Right lung (tissue), 5 donors: ENCODE data around the gene MAN1A2. TPM values are rescaled to one million over a fixed set of nuclear protein-coding genes. Genes with fewer than 3 reads are reported as not detected.

ENCODE experiments used
- DNase-seq, 2 donors: peaks; one replicate each; pipeline ENCODE4 v3.0.0-alpha.2; 2013
- polyA plus RNA-seq, 5 donors: library from polyadenylated mRNA; unstranded; fragments of 120-200 nt; gene quantifications; one replicate each; pipeline versions ENCODE4 v1.2.1 to v1.2.3, GENCODE V29; 2013; ENCODE audit warnings: inconsistent platforms in 1 of 5, low replicate concordance in 1 of 5; ENCODE audit not compliant: insufficient read length in 5 of 5, insufficient read depth in 1 of 5

MAN1A2 gene
- polyA plus RNA-seq, 5 donors: 21.7 to 36.0 (median 33.5) TPM

DNA sequence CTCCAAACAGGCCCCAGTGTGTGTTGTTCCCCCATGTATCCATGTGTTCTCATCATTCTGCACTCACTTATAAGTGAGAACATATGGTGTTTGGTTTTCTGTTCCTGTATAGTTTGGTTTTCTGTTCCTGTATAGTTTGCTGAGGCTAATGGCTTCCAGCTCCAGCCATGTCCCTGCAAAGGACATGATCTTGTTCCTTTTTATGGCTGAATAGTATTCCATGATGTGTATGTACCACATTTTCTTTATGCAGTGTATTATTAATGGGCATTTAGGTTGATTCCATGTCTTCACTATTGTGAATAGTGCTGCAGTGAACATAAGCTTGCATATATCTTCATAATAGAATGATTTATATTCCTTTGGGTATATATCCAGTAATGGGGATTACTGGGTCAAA lies 111.8 kb downstream of the MAN1A2 start:
- no peak for DNase-seq

DNA sequence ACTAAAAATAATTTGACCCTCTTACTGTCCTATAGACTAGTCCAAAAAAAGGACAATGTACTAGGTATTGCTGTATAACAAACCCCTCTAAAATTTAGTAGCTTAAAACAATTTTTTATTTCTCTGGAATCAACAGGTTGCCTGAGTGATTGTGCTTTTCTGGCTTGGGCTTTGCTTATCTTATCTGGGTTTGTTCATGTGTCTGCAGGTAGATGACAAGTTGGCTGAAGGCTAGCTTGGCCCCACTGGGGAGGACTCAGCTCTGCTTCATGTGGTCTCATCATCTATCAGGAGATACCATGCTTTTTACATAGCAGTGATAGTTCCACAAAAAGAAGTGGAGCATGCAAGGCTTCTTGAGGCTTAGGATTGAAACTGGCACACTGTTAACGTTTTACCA lies 114.2 kb downstream of the MAN1A2 start:
- no peak for DNase-seq

DNA sequence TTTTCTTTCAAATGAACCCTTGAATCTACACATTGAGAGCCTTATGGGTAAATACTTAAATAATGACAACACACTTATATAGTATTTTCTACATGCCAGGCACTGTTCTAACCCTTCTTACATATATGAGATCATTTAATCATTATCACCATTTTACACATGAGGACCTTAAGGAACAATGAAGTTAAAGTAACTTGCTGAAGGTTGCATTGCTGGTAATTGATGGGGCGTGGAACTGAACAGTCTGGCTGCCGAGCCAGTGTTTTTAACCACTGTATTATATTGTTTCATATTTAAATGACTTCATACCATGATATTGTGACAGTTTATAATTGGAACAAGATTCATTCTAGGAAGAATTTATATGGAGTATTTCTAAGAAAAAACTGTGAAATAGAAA lies 126.7 kb downstream of the MAN1A2 start:
- DNase-seq: no peak

DNA sequence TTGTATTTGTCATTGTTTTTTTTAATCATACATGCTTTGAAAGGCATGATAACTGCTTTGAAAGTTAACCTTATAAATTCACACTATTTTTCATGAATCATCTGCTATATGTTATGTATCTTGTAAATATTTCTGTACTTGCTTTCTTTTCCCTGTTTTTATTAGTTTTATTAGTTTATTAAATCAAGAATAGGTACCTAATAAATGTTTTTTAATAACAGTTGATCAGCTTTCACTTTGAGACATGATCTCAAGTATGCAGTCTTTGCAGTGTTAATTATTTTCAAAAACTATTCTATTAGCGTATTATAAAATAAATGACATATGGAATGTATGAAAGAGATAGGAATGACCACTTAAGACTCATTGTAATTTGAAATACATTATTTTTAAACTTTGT lies 127.8 kb downstream of the MAN1A2 start:
- DNase-seq: no peak

DNA sequence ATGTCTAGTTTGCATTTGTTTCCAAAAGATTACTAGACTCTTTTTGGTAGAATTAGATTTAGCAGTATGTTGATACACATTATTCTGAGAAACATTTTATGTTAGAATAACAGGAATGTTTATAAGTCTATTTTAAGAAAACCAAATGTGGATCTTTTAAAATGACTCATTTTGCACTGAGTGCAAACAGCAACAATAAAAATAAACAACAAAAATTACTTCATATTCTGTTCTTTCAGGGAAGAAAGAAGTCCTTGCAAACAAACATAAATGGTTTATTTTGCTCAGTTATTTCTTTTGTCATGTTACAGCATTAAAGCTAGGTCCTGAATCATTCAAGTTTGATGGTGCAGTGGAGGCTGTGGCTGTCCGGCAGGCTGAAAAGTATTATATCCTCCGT lies 131.8 kb downstream of the MAN1A2 start:
- DNase-seq: no peak

DNA sequence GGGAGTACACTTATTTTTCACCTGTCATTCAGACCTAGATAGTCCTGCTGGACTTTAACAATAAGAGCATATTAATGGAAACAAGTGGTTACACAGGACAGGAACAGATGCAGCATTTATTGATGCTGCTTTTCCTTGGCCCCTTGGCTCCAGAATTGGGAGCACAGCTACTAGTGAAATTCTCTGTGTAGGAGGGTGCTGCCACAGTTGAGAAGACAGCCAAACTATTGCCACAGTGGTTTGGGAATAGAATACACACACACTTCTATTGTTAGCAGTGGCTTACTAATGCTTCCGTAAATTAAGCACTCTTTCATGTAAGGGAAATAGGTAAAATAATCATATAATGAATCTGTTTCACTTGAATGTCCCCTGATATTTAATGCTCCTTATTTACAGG lies 133.3 kb downstream of the MAN1A2 start:
- DNase-seq: no peak

DNA sequence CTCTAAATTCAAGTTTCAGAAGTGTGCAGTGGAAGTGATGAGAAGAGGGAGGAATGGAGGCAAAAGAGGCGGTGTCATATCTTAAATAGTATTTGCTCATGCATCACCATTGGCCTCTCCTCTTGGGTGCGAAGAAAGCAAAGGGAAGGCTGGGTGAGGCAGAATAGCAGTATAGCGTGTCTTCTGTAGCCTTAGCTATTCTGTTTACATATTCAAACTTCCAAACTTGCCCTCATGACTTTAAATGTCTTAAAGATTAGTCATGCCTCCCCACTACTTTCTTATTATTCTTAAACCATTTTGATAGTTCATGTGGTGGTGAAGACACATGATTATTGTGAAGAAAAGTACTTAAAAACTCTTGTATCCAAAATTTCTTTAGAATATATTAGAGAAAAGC lies 134.0 kb downstream of the MAN1A2 start:
- DNase-seq: no peak

DNA sequence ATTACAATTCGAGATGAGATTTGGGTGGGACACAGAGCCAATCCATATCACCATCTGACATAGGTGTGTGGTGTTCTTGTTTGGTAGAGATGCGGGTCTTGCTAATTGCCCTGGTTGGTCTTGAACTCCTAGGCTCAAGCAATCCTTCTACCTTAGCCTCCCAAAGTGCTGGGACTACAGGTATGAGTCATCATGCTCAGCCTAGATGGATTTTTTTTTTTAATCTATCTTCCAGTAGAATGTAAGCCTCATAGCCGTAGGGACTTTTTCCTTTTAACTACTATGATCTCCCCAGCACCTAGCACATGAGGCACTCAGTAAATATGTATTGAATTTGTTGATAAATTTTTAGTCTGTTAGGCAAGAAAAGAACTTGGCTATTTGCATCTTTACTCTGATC lies 144.0 kb downstream of the MAN1A2 start:
- DNase-seq: no peak

DNA sequence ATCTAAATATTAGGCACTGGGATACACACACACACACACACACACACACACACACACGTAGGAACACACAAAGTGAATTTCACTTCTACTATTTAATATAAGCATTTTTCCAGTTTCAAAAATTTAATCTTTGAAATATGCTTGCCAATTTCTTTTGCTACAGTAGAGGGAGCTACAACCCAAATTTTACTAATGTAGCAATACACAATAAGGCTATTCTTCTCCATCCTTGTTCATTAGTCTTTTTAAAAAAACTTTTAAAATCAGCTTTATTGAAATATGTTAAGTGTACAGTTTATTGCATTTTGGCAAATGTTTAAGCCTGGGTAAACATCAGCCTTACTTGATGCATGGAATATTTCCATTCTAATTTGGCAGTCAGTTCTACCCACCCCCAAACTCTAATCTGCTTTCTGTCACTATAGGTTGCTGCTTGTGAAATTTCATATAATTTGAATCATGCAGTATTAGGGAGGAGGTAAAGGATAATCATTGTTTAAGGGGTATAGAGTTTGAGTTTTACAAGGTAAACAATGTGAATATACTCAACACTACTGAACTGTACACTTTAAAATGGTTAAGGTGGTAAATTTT lies 145.6 kb downstream of the MAN1A2 start:
- peak in 1 of 2 donors; percentile 23 for DNase-seq

DNA sequence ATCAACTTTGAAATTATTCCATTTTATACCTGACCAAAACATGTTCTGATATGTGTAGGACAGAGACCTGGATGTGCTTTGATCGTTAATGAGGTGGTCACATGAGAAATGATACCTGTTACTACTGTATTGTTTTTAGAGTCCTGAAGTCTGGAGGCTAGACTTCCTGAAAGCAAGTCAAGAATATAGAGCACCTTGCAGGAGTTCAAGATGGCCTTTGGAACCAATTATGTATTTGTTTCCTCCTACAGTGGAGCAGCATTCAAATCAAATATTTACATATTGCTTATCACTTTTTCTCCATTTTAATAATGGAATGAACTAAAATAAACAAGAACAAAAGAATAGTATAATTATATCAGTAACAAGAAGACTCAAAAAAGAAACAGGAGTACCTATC lies 155.9 kb downstream of the MAN1A2 start:
- DNase-seq: no peak

DNA sequence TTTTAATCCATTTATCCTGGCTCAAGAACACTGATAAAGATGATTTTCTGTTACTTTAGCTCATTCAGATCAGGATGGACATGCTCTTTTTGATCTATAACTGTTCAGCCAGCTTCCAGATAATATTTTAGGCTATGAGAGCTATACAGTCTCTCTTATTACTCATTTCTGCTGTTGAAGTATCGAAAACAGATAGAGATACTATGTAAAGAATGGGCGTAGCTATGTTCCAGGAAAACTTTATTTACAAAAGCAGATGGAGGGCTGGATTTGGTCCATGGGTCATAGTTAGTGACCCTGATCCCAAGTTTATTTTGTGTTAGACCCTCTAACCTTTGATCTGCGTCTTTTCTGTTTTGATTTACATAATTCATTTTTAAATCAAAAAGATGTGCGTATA lies 159.8 kb downstream of the MAN1A2 start:
- DNase-seq: no peak

DNA sequence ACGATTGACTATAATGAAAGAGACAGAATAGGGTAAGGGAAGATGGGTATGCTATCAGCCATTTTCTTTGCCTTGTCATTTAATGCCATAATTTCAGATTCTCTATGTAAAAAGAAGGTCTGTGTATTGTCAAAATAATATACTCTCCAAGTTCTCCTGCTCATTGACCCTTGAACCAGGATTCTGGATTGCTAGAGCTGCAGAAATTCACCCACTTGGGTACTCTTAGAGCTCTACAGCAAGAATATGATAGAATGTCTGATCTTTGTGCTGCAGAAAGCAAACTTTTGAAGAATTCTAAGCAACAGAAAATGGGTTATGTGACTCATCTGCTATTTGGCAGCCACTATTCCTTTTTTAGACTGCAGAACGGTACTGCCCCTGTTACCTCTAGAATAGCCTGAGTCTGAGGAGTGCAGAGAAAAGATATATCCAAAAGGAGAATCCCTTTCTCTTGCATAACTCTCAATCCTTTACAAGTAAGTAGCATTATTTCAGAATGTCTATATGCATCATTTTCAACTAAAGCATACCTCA lies 160.4 kb downstream of the MAN1A2 start:
- no peak for DNase-seq

DNA sequence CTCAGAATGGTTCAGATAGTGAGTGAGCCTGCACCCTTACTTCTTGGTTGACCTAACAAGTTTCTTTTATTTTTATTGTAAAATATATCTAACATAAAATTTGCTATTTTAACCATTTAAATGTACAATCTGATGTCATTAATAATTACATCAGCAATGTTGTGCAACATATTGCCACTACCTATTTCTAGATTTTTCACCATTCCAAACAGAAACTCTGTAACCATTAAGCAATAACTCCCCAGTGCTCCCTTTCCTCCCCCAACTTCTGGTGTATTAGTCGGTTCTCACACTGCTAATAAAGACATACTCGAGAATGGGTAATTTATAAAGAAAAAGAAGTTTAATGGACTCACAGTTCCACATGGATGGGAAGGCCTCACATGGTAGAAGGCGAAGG lies 162.4 kb downstream of the MAN1A2 start:
- no peak for DNase-seq

DNA sequence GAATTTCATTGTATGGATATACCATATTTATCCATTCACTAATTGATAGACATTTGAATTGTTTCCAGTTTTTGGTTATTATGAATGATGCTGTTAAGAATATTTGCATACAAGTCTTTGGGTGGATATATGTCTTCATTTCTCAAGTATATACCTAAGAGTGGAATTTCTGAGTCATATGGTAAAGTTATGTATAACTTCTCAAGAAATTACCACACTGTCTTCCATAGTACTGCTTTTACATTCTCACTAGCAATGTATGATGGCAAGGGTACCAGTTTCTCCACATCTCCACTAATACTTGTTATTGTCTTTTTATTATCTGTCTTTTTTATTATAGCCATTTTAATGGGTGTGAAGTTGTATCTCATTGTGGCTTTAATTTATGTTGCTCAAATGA lies 164.0 kb downstream of the MAN1A2 start:
- no peak for DNase-seq

DNA sequence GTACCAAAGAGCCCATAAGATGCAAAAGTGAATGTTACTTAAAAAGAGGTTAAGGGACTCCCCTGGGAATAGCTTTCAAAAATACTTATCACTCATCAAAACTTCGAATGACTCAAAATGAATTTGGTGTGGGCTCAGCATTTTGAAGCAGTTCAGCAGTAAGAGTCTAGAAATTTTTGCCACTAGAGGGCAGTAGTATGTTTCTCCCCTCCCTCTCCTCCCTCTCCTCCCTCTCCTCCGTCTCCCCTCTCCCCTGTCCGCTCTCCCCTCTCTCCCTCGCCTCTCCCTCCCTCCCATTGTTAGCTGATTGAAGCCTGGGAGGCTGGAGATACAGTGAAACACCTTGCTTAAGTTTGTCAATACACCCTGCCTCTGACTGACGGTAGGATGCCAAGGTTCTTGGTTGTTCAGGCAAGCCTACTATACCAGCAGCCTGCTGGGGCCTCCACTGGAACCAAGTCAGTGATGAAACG lies 167.8 kb downstream of the MAN1A2 start:
- peak; percentile 38 to 58 for DNase-seq

DNA sequence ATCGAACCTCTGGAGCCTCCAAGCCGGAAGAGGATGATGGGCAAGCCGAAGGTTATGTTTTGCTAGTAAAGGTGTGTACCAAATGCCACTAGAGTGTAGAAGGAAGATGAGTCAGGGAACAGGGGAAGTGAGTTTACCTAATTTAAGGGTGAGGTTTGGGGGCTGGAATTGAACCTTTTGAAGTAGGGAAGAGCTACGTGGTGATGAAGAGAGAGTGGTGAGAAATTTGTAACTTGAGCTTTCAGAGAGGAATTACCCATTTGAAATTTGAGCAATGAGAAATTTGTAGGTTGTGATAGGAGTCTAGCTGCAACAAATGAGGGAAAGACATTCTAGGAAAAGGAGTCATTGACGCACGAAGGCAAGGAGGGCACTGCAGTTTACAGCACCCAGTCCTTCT lies 168.6 kb downstream of the MAN1A2 start:
- no peak for DNase-seq

DNA sequence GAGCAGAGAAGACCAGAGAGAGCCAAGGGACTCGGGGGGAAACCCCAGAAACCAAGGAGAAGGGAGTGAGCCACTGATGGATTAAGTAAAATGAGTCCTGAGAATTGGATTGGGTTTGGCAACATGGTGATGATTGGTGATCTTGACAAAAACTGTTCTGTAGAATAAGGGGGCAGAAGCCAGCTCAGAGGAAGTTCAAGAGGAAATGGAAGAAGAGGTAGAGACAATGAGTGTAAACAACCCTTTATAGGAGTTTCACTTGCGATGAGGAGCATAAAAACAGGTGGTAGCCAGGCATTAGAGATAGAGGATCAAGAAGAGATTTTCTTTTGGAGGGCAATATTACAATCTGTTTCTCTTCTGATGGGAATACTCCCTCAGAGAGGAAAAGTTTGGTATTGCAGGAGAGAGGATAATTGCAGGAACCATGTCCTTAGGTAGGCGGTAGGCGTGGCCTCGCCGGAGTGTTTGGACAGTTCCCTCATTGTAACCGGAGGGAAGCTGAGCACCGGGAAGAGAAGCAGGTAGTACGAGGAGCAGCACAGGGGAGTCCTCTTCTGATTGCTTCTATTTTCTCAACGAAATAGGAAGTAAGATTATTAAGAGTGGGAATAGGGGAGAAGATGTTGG lies 170.2 kb downstream of the MAN1A2 start:
- peak in 1 of 2 donors; percentile 6 for DNase-seq

DNA sequence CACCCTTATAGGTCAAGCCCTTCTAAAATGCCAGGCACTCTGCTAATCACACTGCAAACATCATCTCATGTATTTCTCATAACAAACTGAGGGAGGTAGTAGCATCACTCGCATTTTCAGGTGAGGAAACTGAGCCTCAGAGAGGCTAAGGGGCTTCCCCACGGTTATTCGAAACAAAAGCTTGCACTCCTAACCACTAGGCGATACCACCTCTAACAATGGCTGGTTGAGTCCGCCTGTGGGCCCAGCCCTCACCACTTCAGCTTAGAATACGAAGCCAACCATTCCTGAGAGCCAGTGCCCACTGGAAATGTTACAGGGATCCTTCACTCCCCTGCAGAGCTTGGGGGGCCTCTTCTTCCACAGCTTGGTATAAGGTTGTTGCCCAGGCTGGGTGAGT lies 173.3 kb downstream of the MAN1A2 start:
- DNase-seq: no peak

DNA sequence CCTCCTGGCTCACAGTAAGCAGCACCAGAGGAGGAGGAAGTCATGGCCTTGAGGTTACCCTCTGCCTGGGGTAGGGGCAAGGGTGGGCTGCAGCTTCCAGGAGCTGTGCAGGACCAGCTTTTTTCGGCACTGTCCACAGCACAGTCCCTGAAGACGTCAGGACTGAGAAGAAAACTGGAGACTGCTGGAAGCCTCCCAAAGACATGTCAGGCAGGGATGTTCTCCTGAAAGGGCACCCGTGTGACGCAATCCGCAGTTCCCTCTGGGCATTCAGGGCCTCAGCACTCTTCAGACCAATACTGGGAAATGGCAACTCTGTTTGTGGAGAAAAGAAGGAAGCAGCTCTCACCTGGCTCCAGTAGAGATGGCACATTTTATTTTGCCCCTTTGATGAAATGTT lies 173.8 kb downstream of the MAN1A2 start:
- DNase-seq: no peak

DNA sequence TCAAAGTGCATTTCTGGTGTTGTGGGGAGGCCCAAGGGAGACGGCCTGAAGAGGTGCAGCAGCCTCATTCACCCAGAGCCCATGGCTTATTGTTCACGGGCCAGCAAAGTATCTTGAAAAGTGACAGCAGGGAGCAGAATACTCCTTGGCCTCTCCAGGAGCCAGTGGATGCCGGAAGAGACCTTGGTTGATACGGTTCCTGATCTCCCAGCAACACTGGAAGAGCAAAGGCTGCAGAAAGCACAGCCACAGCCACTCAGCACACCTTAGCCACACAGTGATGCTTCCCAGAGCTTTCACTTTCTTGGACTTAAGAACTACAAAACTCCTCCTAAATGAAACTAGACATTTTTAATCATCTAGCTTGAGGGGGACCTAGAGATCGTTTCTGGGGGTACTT lies 174.3 kb downstream of the MAN1A2 start:
- no peak for DNase-seq

DNA sequence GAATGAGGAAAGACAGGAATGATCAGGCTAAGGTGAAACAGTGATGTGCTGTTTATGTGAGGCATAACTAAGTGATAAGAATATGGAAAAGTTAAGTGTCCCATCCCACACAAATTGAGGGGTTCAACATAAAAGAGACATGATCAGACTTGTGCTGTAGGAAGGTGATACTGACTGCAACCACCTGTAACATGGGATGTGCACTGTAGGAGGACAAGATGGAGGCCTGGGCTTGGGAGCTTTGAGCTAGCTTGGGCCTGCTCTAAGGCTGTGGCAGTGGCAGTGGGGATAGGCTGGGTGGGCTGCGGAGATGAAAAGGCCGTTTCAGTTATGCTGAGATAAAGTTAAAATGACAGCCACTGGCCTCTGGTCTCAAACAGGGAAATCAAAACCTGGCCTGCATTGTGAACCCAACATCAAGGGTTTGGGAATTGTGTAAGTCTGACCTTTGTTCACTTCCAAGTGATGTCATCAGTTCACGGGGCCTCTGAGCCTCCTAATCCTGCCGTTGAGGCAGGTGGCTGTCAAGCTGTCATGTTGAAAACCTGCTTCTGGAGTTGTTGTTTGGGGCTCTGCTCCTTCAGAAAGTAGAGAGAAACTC lies 177.4 kb downstream of the MAN1A2 start:
- DNase-seq: no peak

DNA sequence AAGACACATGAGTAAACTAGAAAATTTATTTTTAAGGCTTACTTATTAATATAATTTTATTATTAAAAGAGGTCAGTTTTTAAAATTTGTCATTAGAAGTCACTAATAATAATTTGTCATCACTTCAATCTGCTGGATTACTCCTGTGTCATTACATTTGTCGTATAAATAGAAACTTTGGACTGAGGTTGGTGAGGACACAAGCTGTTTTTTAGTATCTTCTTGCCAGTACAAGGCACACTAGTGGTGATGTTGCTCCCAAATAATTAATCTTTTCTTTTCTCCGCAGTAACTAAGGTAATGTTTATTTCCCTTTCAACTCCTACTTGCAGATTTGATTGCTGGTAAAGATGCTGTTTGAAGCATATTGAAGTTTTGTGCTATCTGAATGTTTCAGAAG lies 179.2 kb downstream of the MAN1A2 start:
- no peak for DNase-seq

DNA sequence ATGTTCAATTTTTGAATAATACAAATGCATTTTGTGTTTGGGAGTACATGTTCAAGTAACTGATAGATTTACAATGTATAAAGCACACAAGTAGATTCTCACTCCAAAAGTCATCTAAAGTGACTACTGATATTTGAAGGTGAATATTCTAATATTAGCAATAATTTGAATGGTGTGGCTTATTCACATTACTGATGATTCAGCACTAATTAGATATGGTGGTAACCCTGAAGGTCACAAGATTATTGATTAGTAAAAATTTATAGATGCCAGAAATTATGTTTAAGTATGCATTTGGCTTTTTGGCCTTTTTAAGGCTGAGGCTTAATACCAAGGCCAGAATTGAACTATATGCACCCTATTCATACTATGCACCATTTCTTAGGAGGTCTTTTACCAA lies 186.2 kb downstream of the MAN1A2 start:
- DNase-seq: no peak
